Ascending aorta (tissue), 2 donors: ENCODE data around the gene PTPRK. TPM values are rescaled to one million over a fixed set of nuclear protein-coding genes. Genes with fewer than 3 reads are reported as not detected.

ENCODE experiments used
- DNase-seq, 2 donors: peaks; one replicate each; pipeline ENCODE4 v3.0.0-alpha.2; 2019; ENCODE audit warnings: low spot score in 2 of 2
- H3K27ac ChIP-seq, 2 donors: fragments of 200-600 bp; sonication (generic); one replicate each; pipeline ENCODE4 v1.5.1; 2016 to 2017; ENCODE audit warnings: mild to moderate bottlenecking in 1 of 2
- H3K27me3 ChIP-seq: fragments of 200-600 bp; sonication (generic); one replicate; pipeline ENCODE4 v1.5.1; 2017
- H3K36me3 ChIP-seq, 2 donors: fragments of 200-600 bp; sonication (generic); one replicate each; pipeline ENCODE4 v1.5.1; 2016
- H3K4me1 ChIP-seq, 2 donors: fragments of 200-600 bp; sonication (generic); one replicate each; pipeline ENCODE4 v1.5.1; 2016 to 2017; ENCODE audit warnings: mild to moderate bottlenecking in 1 of 2
- H3K4me3 ChIP-seq, 2 donors: fragments of 200-600 bp; sonication (generic); one replicate each; pipeline ENCODE4 v1.5.1; 2016 to 2017; ENCODE audit warnings: mild to moderate bottlenecking in 1 of 2
- H3K9me3 ChIP-seq, 2 donors: fragments of 200-600 bp; sonication (generic); one replicate each; pipeline ENCODE4 v1.5.1; 2016
- intact Hi-C: fragments of 100-400 bp; cut with DNase I; formaldehyde crosslinking; loops from one replicate; pipeline ENCODE4 v1.15.1; 2023
- total RNA-seq: library from RNA; depleted of rRNA; stranded (reverse); fragments of >200 nt; gene quantifications from one replicate; pipeline ENCODE4 v1.1.0, GENCODE V29; 2016
- TF ChIP-seq, protein P1 (sequence below), 3 experiments: fragments of 200-600 bp in 2 of 3; fragments of 450-650 bp in 1 of 3; sonication (generic) in 2 of 3; IDR thresholded peaks; one replicate each; pipeline ENCODE4 v1.5.1; 2016 to 2019; ENCODE audit warnings: antibody characterized with exemption in 3 of 3, mild to moderate bottlenecking in 1 of 3, moderate library complexity in 1 of 3

Gene PTPRK
- total RNA-seq, 1 donor from 2014 or later, result 73.1 TPM

DNA sequence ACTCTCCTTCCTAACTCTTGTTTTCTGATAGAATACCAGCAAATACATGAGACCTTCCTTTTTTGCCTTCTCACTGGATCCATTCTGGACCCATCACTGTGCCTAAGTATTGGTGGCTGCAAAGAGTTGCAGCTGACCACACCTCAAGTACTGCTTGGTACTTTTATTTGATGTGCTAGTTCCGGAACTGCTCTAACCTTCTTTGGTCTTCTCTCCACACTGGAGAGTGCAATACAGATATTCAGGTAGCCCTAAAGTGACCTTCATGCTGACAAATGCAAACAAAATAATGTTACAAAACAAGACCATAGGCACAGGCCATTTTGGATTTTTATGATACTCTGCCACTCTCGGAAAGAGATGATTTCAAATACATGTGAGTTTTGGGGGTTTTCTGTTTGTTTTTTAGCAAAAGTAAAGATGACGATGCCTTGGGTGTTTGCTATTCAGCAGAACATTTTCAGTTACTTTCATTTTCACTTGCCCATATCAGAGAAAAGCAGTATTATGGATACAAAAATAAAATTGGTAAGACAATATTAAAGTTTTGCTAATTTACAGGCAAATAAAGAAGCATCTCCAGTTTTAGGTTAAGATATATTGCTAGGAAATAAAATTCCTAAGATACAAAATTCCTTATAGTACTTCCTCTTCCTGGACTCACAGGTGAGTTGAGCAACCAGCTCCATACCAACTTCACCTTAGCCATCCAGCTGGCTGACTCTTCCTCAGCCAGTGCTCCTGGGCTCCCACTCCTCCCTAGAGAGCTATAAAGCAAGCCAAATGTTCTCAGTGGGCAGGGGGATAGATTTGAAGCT is 42.0 kb downstream of the PTPRK start:
- H3K4me1 ChIP-seq, result no peaks in the 10 kb centered on the region
- intact Hi-C loops, result no loop called here
- DNase-seq, result no peak
- H3K9me3 ChIP-seq, result no peaks in the 10 kb centered on the region
- H3K27me3 ChIP-seq, result no peaks in the 10 kb centered on the region
- no peak overlapping the region for H3K27ac ChIP-seq
- H3K4me3 ChIP-seq, result peak overlapping the region; percentile 8 to 17
- H3K36me3 ChIP-seq, result no peaks in the 10 kb centered on the region
- TF ChIP-seq, protein P1, sequence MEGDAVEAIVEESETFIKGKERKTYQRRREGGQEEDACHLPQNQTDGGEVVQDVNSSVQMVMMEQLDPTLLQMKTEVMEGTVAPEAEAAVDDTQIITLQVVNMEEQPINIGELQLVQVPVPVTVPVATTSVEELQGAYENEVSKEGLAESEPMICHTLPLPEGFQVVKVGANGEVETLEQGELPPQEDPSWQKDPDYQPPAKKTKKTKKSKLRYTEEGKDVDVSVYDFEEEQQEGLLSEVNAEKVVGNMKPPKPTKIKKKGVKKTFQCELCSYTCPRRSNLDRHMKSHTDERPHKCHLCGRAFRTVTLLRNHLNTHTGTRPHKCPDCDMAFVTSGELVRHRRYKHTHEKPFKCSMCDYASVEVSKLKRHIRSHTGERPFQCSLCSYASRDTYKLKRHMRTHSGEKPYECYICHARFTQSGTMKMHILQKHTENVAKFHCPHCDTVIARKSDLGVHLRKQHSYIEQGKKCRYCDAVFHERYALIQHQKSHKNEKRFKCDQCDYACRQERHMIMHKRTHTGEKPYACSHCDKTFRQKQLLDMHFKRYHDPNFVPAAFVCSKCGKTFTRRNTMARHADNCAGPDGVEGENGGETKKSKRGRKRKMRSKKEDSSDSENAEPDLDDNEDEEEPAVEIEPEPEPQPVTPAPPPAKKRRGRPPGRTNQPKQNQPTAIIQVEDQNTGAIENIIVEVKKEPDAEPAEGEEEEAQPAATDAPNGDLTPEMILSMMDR (IDR thresholded peaks at IDR 0.05), result no peak

DNA sequence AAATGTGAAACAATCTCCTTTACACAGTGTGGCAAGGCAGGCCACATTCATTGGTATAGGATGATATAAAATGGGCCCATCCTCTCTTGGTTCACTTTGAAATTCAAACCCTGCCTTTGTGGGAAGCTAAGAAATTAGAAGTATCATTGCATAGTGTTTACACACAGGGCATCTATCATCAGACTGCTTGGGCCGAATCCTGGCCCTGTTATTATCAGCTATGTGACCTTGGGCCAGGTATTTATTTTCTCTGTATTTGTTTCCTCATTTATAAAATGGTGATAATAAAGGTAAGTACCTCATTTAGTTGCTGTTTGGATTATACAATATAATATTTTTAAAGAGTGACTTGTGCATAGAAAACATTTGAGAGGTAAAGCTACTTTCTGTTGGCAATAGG is 45.5 kb downstream of the PTPRK start:
- no peaks in the 10 kb centered on the region for H3K4me1 ChIP-seq
- intact Hi-C loops, result no loop called here

DNA sequence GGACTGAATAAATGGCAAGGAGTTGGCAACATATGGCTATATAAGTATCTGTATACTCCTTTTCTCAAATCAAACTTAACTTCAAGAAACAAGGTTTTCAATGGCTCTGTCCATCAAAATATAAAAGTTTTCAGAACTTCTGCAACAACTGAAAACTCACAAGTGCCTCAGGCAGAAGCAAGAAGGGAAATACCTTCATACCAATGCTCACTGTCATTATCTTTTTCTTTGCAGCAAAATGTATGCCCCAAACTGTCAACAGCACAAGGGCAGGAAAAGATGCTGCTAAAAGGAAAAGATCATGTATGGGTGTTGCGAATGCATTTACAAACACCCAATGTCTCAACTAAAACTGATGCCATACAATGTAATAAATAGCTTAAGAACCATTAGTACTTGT is 45.9 kb downstream of the PTPRK start:
- DNase-seq, result no peak
- TF ChIP-seq, protein P1 (IDR thresholded peaks at IDR 0.05), result no peak
- no peaks in the 10 kb centered on the region for H3K4me1 ChIP-seq
- H3K27ac ChIP-seq, result no peak overlapping the region
- no peak overlapping the region for H3K4me3 ChIP-seq
- H3K9me3 ChIP-seq, result no peaks in the 10 kb centered on the region
- H3K36me3 ChIP-seq, result no peaks in the 10 kb centered on the region
- intact Hi-C loops, result no loop called here
- H3K27me3 ChIP-seq, result no peaks in the 10 kb centered on the region

More for the DNA sequence above, 45.5 kb downstream of the PTPRK start:
- H3K27ac ChIP-seq, result no peak overlapping the region
- no peaks in the 10 kb centered on the region for H3K27me3 ChIP-seq
- no peak for DNase-seq
- H3K9me3 ChIP-seq, result no peaks in the 10 kb centered on the region
- TF ChIP-seq, protein P1 (IDR thresholded peaks at IDR 0.05), result no peak
- H3K36me3 ChIP-seq, result no peaks in the 10 kb centered on the region
- no peak overlapping the region for H3K4me3 ChIP-seq

DNA sequence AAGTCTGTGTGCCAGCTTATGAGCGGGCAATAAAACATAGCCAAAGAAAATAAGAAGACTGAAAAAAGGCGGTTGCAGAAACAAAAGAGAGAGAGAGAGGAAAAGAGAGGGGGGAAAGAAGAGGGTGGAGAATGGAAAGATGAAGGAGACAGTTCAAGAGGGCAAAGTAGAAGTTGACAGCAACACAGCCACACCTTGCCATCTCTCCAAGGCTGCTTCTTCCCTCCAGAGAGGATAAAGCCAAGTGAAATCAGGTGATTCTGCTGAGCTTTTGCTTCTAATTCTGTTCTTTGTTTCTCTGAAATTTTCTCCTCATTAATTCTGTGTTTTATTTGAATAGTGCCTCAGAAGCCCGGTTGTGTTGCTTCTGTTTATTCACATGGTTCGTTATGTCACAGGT is 48.5 kb downstream of the PTPRK start:
- TF ChIP-seq, protein P1 (IDR thresholded peaks at IDR 0.05), result no peak
- intact Hi-C loops, result no loop called here
- H3K4me3 ChIP-seq, result no peak overlapping the region
- no peaks in the 10 kb centered on the region for H3K27me3 ChIP-seq
- H3K36me3 ChIP-seq, result no peaks in the 10 kb centered on the region
- no peak for DNase-seq
- no peaks in the 10 kb centered on the region for H3K4me1 ChIP-seq
- H3K9me3 ChIP-seq, result no peaks in the 10 kb centered on the region
- no peak overlapping the region for H3K27ac ChIP-seq

DNA sequence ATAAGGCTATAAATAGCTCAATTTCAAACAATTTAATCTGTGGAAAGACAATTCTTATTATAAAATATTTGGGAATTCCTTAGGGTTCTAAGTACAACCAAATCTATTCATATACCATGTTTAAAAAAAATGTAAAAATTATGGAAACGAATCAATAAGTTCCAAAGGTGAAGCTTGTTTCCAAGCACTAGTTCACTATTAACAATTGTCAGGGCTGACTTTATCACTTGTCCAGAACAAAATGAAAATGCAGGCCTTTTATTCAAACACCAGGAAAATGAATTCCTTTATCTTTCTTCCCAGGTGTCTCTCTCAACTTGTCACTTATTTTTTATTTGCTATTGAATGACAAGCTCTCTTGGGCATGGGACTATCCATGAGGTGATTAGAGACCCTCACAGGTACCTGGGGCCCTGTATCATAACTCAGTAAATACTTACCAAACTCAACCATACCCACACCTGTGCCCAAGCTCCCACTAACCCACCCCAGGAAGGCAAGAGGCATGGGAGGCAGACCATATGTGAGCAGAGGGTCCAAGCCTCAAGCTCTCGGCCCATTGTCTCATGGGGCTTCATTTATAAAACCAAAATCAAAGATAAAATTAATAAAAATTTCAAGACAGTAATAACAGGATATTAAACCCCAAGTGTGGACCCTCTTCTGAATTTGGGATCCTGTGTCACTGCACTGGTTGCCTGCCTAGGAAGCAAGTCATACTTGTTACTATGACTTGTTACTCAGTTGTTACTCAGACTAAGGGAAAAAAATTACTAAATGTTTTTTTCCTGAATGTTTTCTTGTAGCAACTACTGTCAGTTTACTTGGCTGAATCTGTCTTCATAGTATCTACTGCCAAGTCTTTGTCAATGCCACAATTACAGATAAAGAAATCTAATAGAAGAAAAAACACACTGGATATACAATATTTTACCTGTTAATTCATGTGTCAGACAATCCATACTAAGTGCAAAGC is 54.7 kb downstream of the PTPRK start:
- Histone ChIP-seq H3K4me3 (no peak overlapping the region), H3K36me3 (no peaks in the 10 kb centered on the region), H3K27ac (no peak overlapping the region), H3K4me1 (no peaks in the 10 kb centered on the region), H3K27me3 (no peaks in the 10 kb centered on the region), H3K9me3 (no peaks in the 10 kb centered on the region)
- intact Hi-C loops, result no loop called here
- DNase-seq, result no peak
- TF ChIP-seq, protein P1 (IDR thresholded peaks at IDR 0.05), result no peak
